ENCODE results near the gene PPM1J. TPM values are rescaled to one million over a fixed set of nuclear protein-coding genes. Genes with fewer than 3 reads are reported as not detected.

PPM1J gene
- total RNA-seq, 4 donors from 2014 or later: 0.42 to 3.6 (median 2.3) TPM

DNA sequence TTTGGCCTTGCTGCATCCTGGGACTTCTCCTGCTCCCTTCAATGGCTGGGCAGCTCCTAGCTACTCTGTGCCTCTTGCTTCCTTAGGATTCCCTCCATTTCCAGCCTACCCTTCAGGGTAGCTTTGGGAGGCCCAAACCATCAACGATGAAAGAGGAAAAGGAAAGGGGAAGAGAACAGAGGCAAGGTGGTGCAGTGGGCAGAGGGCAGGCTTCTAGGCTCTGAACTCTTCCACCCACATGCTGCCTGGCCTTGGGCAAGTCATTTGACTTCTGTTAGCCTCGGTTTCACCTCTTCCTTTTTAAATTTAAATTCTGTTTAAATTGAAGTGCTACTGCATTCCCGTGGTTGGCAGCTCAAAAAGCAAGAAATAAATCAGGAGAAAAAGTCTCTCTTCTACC is 5.7 kb upstream of the PPM1J start:
- Histone ChIP-seq H3K9me3 (no peaks in the 10 kb centered on the region), H3K27me3 (peaks cover 0 to 32% (median 0%) of the 10 kb centered on the region in 4 donors), H3K4me3 (no peak overlapping the region), H3K36me3 (no peaks in the 10 kb centered on the region), H3K4me1 (peaks cover 5 to 32% (median 22%) of the 10 kb centered on the region in 4 donors), H3K27ac (replicated peaks in 1 of 4) (no peak overlapping the region)
- intact Hi-C loops (cut with DNase I): no loop called here
- no peak for DNase-seq (ENCODE audit: extremely low spot score)
- WGBS: 72% methylated on average over 3 of the region's 3 CpGs
- TF ChIP-seq, protein P1, sequence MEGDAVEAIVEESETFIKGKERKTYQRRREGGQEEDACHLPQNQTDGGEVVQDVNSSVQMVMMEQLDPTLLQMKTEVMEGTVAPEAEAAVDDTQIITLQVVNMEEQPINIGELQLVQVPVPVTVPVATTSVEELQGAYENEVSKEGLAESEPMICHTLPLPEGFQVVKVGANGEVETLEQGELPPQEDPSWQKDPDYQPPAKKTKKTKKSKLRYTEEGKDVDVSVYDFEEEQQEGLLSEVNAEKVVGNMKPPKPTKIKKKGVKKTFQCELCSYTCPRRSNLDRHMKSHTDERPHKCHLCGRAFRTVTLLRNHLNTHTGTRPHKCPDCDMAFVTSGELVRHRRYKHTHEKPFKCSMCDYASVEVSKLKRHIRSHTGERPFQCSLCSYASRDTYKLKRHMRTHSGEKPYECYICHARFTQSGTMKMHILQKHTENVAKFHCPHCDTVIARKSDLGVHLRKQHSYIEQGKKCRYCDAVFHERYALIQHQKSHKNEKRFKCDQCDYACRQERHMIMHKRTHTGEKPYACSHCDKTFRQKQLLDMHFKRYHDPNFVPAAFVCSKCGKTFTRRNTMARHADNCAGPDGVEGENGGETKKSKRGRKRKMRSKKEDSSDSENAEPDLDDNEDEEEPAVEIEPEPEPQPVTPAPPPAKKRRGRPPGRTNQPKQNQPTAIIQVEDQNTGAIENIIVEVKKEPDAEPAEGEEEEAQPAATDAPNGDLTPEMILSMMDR (IDR thresholded peaks at IDR 0.05): no peak
- TF ChIP-seq POLR2AphosphoS5 (IDR thresholded peaks at IDR 0.05) (no peak), EP300 (IDR thresholded peaks at IDR 0.05) (no peak), POLR2A (IDR thresholded peaks at IDR 0.05; ENCODE audit: low read depth) (no peak)

DNA sequence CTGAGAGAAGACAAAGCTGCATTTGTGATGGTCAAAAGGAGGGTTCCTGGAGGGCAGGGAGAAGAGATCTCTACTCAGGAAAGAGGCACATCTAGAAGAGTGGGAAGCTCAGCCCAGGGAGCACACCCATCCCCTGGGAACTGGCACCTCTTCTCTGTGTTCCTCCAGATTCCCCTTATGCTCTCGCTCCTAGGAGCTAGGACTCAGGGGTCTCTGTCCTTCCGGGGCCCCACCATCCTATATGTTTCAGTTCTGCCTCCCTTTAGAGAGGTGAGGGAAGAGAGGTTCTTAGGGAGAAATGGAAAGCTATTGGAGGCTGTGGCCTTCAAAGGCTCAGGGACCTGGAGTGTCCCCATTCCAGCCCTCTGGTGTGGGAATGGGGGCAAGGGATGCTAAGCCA is 4.6 kb upstream of the PPM1J start:
- Histone ChIP-seq H3K27me3 (peaks cover 0 to 32% (median 0%) of the 10 kb centered on the region in 4 donors), H3K4me1 (peaks cover 7 to 40% (median 31%) of the 10 kb centered on the region in 4 donors), H3K27ac (replicated peaks in 1 of 4) (no peak overlapping the region), H3K9me3 (no peaks in the 10 kb centered on the region), H3K36me3 (no peaks in the 10 kb centered on the region), H3K4me3 (no peak overlapping the region)
- intact Hi-C loops (cut with DNase I): loop anchor here (5.0 to 10.0 kb wide), 3 partner anchors 238 to 353 kb away; partner anchors contain the start of genes LRIG2 and SLC16A1
- no peak for DNase-seq (ENCODE audit: extremely low spot score)
- TF ChIP-seq POLR2AphosphoS5 (IDR thresholded peaks at IDR 0.05): no peak
- 95% methylated on average over 2 of the region's 2 CpGs for WGBS

DNA sequence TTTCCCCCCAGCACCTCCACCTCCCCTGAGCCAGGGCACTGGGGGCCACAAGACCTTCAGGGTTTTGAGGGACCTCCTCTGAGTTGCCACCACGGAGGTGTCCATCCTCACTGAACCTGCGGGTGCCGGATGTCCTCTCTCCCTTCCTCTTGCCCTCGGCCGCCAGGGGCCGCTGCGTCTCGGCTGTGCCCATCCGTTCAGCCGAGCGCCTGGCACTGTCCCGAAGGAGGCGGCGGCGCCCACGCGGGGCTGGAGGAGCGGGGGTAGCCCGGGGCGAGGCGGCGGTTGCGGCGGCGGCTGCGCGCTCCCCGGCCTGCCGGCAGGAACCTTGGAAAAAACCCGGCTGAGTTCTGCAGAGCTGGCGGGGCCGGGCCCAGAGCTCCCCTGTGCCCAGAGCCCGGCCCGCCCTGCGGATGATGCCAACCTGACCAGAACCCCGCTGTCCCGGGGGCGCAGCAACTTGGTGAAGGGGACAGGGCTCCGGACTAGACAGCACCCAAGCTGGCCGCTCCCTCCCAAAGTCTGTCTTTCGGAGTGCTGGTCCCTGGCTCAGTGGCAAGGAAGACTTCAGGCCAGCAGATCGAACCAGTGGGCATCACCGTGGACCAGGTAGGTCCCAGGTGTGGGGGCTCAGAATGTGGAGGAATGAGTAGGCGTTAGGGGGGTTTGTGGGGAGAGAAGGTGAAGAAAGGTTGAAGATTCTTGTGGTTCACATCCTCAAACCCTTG is 3.7 kb upstream of the PPM1J start:
- H3K9me3 ChIP-seq: no peaks in the 10 kb centered on the region
- 16% methylated on average over 23 of the region's 44 CpGs for WGBS
- peak in 1 of 2 donors; percentile 40 for TF ChIP-seq POLR2AphosphoS5 (IDR thresholded peaks at IDR 0.05)
- no peak for TF ChIP-seq POLR2A (IDR thresholded peaks at IDR 0.05; ENCODE audit: low read depth)
- no peak for TF ChIP-seq EP300 (IDR thresholded peaks at IDR 0.05)
- TF ChIP-seq, protein P1 (IDR thresholded peaks at IDR 0.05): peak; percentile 78 to 91 (median 87)
- DNase-seq (ENCODE audit: extremely low spot score): no peak
- no peak overlapping the region for H3K27ac ChIP-seq (replicated peaks in 1 of 4)
- H3K4me3 ChIP-seq: peak overlapping the region; percentile 33 to 53 (median 37)
- intact Hi-C loops (cut with DNase I): loop anchor here (5.0 to 10.0 kb wide), 3 partner anchors 238 to 353 kb away; partner anchors contain the start of genes LRIG2 and SLC16A1
- H3K36me3 ChIP-seq: no peaks in the 10 kb centered on the region
- peaks cover 0 to 32% (median 0%) of the 10 kb centered on the region in 4 donors for H3K27me3 ChIP-seq
- H3K4me1 ChIP-seq: peaks cover 16 to 49% (median 39%) of the 10 kb centered on the region in 4 donors

DNA sequence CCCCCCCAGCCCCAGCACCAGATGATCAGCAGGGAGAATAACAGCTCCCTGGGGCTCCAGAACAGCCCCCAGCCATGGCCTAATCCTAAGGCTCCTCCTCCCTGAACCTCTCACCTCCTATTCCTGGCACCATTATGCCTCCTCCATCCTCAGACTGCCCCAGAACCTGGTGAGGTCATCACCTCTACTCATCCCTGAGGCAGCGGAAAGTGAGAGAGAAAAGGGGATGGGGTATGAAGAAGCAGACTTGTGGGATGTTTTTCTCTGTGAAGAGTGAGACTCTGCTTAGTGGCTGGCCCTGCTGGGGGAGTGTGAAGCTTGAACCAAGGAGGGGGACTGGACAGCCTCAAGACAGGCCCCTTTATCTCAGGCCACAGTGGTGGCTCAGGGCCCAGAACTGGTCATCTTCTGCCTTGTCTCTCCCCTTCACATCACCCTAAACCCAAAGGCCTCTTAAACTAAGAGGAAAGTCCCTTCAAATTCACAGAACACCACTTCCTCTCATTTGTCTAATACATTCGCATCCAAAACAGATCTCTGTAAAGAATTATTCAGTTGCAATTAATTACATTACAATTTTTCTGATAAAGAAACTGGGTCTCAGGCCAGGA is 2.2 kb upstream of the PPM1J start:
- Histone ChIP-seq H3K9me3 (no peaks in the 10 kb centered on the region), H3K27ac (replicated peaks in 1 of 4) (no peak overlapping the region), H3K4me1 (peaks cover 18 to 48% (median 36%) of the 10 kb centered on the region in 4 donors), H3K27me3 (peaks cover 0 to 21% (median 0%) of the 10 kb centered on the region in 4 donors), H3K36me3 (no peaks in the 10 kb centered on the region), H3K4me3 (no peak overlapping the region)
- intact Hi-C loops (cut with DNase I): loop anchor here (2.0 to 10.0 kb wide), 4 partner anchors 87 to 355 kb away; partner anchors contain the start of genes LRIG2 and SLC16A1
- WGBS: 85% methylated on average over 2 of the region's 2 CpGs
- TF ChIP-seq POLR2A (IDR thresholded peaks at IDR 0.05; ENCODE audit: low read depth) (no peak), POLR2AphosphoS5 (IDR thresholded peaks at IDR 0.05) (no peak), EP300 (IDR thresholded peaks at IDR 0.05) (no peak)
- TF ChIP-seq, protein P1 (IDR thresholded peaks at IDR 0.05): no peak
- DNase-seq (ENCODE audit: extremely low spot score): no peak

Measured in esophagus muscularis mucosa (tissue), 4 donors.